MM.1S (cell line): ENCODE measurements around the gene NINJ2.

Experiments
- DNase-seq: peaks from one replicate; pipeline ENCODE4 v3.0.0-alpha.2; 2015
- H2AFZ ChIP-seq: fragments of 300-600 bp; sonication (generic); 2 replicates; pipeline ENCODE4 v1.6.0; 2016; ENCODE audit warnings: antibody characterized with exemption, low read length
- H3F3A ChIP-seq: fragments of 300-600 bp; sonication (generic); 2 replicates; pipeline ENCODE4 v1.6.1; 2016; ENCODE audit warnings: mild to moderate bottlenecking, antibody characterized with exemption, low read length, moderate library complexity, mixed read lengths; ENCODE audit not compliant: insufficient read depth
- H3K27ac ChIP-seq: fragments of 300-600 bp; sonication (generic); 2 replicates; pipeline ENCODE4 v1.5.1; 2016; ENCODE audit warnings: mild to moderate bottlenecking, low read length
- H3K27me3 ChIP-seq: fragments of 300-600 bp; sonication (generic); replicated peaks from 2 replicates; pipeline ENCODE4 v1.6.0; 2016; ENCODE audit warnings: low read length; ENCODE audit not compliant: insufficient read depth
- H3K36me3 ChIP-seq: fragments of 300-600 bp; sonication (generic); replicated peaks from 2 replicates; pipeline ENCODE4 v1.6.1; 2016; ENCODE audit warnings: mild to moderate bottlenecking, low read length, mixed read lengths; ENCODE audit not compliant: insufficient read depth
- H3K4me1 ChIP-seq: fragments of 300-600 bp; sonication (generic); 2 replicates; pipeline ENCODE4 v1.6.1; 2016; ENCODE audit warnings: low read length, mixed read lengths
- H3K4me2 ChIP-seq: fragments of 300-600 bp; sonication (generic); 2 replicates; pipeline ENCODE4 v1.6.0; 2016; ENCODE audit warnings: low read depth, low read length
- H3K4me3 ChIP-seq: fragments of 300-600 bp; sonication (generic); 2 replicates; pipeline ENCODE4 v1.5.1; 2016; ENCODE audit warnings: low read length, mixed read lengths
- H3K79me2 ChIP-seq: fragments of 300-600 bp; sonication (generic); 2 replicates; pipeline ENCODE4 v1.6.1; 2016; ENCODE audit warnings: mixed run types, low read length, mixed read lengths
- H3K9ac ChIP-seq: fragments of 300-600 bp; sonication (generic); 2 replicates; pipeline ENCODE4 v1.6.1; 2016; ENCODE audit warnings: low read length, mixed read lengths
- H3K9me2 ChIP-seq: fragments of 300-600 bp; sonication (generic); replicated peaks from 2 replicates; pipeline ENCODE4 v1.6.1; 2016; ENCODE audit warnings: mild to moderate bottlenecking, low read length, mixed read lengths; ENCODE audit not compliant: insufficient read depth
- H3K9me3 ChIP-seq: fragments of 300-600 bp; sonication (generic); replicated peaks from 2 replicates; pipeline ENCODE4 v1.6.1; 2016; ENCODE audit warnings: mild to moderate bottlenecking, low read length, mixed read lengths; ENCODE audit not compliant: insufficient read depth
- H4K20me1 ChIP-seq: fragments of 300-600 bp; sonication (generic); 2 replicates; pipeline ENCODE4 v1.6.1; 2016; ENCODE audit warnings: mild to moderate bottlenecking, low read length, moderate library complexity, mixed read lengths; ENCODE audit not compliant: insufficient read depth
- CTCF ChIP-seq: fragments of 300-600 bp; sonication (generic); IDR thresholded peaks from 2 replicates; pipeline ENCODE4 v1.5.1; 2016; ENCODE audit warnings: antibody characterized with exemption, low read length, mixed read lengths
- EZH2 ChIP-seq: fragments of 300-600 bp; sonication (generic); optimal IDR thresholded peaks from 2 replicates; pipeline ENCODE3; 2017; ENCODE audit warnings: low read depth, mild to moderate bottlenecking, antibody characterized with exemption, low read length, mixed read lengths
- EZH2phosphoT487 ChIP-seq: fragments of 300-600 bp; sonication (generic); IDR thresholded peaks from 2 replicates; pipeline ENCODE4 v1.6.1; 2018; ENCODE audit warnings: antibody characterized with exemption, low read length

NINJ2 gene

DNA sequence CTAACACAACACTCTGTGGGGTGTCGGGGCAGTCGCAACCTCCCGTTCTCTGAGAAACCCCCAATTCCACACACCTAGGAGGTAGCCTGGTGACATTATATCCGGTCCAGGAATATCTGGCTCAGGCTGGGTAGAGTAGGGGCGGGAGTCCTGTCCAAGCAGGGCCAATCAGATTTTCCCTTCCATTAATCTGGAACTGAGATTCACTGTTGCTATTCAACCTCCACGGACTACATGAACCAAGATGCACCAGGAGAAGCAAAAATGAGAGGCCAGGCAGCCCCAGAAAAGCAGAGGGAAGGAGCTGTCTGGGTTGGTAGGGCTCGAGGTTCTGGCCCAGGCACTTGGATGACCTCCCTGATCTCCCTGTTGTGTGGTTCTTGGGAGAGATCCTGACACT, 51.0 kb downstream of the NINJ2 start:
- Histone ChIP-seq H3F3A (no peaks in the 10 kb centered on the region), H4K20me1 (no peaks in the 10 kb centered on the region), H3K4me1 (peaks cover 5% of the 10 kb centered on the region), H3K9me2 (no peaks in the 10 kb centered on the region), H3K4me2 (no peak overlapping the region), H3K36me3 (no peaks in the 10 kb centered on the region), H3K9ac (no peak overlapping the region), H3K79me2 (no peaks in the 10 kb centered on the region), H3K27ac (no peak overlapping the region), H2AFZ (no peak overlapping the region), H3K9me3 (no peaks in the 10 kb centered on the region), H3K27me3 (no peaks in the 10 kb centered on the region), H3K4me3 (no peak overlapping the region)
- DNase-seq, result no peak
- no peak for TF ChIP-seq CTCF
- no peak for TF ChIP-seq EZH2phosphoT487
- no peak for TF ChIP-seq EZH2

DNA sequence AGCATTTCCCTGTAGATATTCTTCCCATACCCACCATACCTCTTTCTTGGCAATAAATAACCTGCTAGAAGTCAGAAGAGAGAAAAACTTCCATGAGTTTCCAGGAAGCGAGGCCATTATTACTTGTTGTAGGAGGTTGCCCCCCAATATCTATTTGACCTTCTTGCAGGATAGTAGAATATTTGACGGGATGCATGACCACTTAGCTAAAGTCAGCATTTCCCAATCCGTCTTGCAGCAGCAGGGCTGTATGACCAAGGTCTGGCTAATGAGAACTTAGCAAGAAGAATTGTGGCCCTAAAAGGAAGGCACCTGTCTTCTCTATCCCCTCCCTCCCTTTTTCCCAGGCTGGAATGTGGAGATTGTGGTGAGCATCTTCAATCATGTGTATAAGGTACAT, 51.5 kb downstream of the NINJ2 start:
- TF ChIP-seq EZH2phosphoT487 (no peak), CTCF (no peak), EZH2 (no peak)
- Histone ChIP-seq H3K36me3 (no peaks in the 10 kb centered on the region), H2AFZ (no peak overlapping the region), H3K4me3 (no peak overlapping the region), H3K9me2 (no peaks in the 10 kb centered on the region), H3K9me3 (no peaks in the 10 kb centered on the region), H3K79me2 (no peaks in the 10 kb centered on the region), H3K27me3 (no peaks in the 10 kb centered on the region), H3K4me2 (no peak overlapping the region), H3K4me1 (peaks cover 5% of the 10 kb centered on the region), H4K20me1 (no peaks in the 10 kb centered on the region), H3K9ac (no peak overlapping the region), H3F3A (no peaks in the 10 kb centered on the region), H3K27ac (no peak overlapping the region)
- DNase-seq, result no peak

DNA sequence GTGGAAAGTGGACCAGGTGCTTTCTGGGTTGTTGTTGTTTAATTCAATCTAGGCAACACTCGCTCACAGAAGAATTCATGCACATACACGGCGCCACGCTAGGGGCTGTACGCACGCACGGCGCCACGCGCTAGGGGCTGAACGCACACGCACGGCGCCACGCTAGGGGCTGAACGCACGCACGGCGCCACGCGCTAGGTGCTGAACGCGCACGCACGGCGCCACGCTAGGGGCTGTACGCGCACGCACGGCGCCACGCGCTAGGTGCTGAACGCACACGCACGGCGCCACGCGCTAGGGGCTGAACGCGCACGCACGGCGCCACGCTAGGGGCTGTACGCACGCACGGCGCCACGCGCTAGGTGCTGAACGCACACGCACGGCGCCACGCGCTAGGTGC, 54.3 kb downstream of the NINJ2 start:
- H3K27me3 ChIP-seq, result no peaks in the 10 kb centered on the region

More for the DNA sequence above, 54.3 kb downstream of the NINJ2 start:
- no peak for DNase-seq
- Histone ChIP-seq H3K4me1 (peaks cover 5% of the 10 kb centered on the region), H3F3A (no peaks in the 10 kb centered on the region), H3K4me2 (no peak overlapping the region), H3K27ac (no peak overlapping the region), H3K79me2 (no peaks in the 10 kb centered on the region), H3K9me3 (no peaks in the 10 kb centered on the region), H3K9ac (no peak overlapping the region), H3K36me3 (no peaks in the 10 kb centered on the region), H4K20me1 (no peaks in the 10 kb centered on the region), H2AFZ (no peak overlapping the region), H3K9me2 (no peaks in the 10 kb centered on the region), H3K4me3 (no peak overlapping the region)
- no peak for TF ChIP-seq CTCF
- TF ChIP-seq EZH2, result no peak
- TF ChIP-seq EZH2phosphoT487, result no peak
